GM19023 (cell line): Measurements from ENCODE around the gene SMIM38.

Source experiments
- ATAC-seq: cut with Tn5 transposase; IDR thresholded peaks from one replicate; pipeline ENCODE4 v1.9.1; 2021; ENCODE audit warnings: mild to moderate bottlenecking, moderate library complexity; ENCODE audit not compliant: unreplicated experiment

SMIM38 gene

GRCh38 chr11:69200331-69201065 is 44.8 kb downstream of the SMIM38 start:
- no peak for ATAC-seq

- no peak for ATAC-seq
Observed at GRCh38 chr11:69201066-69201365, 45.3 kb downstream of the SMIM38 start.

GRCh38 chr11:69201764-69202370 is 46.1 kb downstream of the SMIM38 start:
- ATAC-seq, result no peak

GRCh38 chr11:69202511-69203221 is 46.9 kb downstream of the SMIM38 start:
- no peak for ATAC-seq

GRCh38 chr11:69203381-69203780 is 47.6 kb downstream of the SMIM38 start:
- no peak for ATAC-seq

- ATAC-seq, result no peak
Observed at GRCh38 chr11:69203901-69204245, 48.1 kb downstream of the SMIM38 start.

- no peak for ATAC-seq
Observed at GRCh38 chr11:69204246-69204940, 48.7 kb downstream of the SMIM38 start.

- no peak for ATAC-seq
Observed at GRCh38 chr11:69204941-69205742, 49.4 kb downstream of the SMIM38 start.
